Measurements from ENCODE around the gene RBM10. TPM values are rescaled to one million over a fixed set of nuclear protein-coding genes. Genes with fewer than 3 reads are reported as not detected.

RBM10 gene
- total and polyA plus RNA-seq, 2 experiments from 2014 or later = 26.4 to 29.2 TPM

GRCh38 chrX:47187106-47187677 is 42.2 kb downstream of the RBM10 start:
- no peaks in the 10 kb centered on the region for H3K27me3 ChIP-seq
- TF ChIP-seq EZH2phosphoT487 (IDR thresholded peaks at IDR 0.05; ENCODE audit: low read depth, severe bottlenecking, unreplicated experiment) (no peak), CTCF (IDR thresholded peaks at IDR 0.05; ENCODE audit: poor library complexity) (no peak), EZH2 (IDR thresholded peaks at IDR 0.05; ENCODE audit: borderline replicate concordance) (no peak)
- no peaks in the 10 kb centered on the region for H4K20me1 ChIP-seq (ENCODE audit: insufficient read depth, poor library complexity, severe bottlenecking)
- no peak for DNase-seq (ENCODE audit: low spot score)
- no peaks in the 10 kb centered on the region for H3K9me3 ChIP-seq (ENCODE audit: low read depth)
- H3K4me2 ChIP-seq = no peak overlapping the region
- H3K79me2 ChIP-seq = peaks cover 6% of the 10 kb centered on the region
- no peak overlapping the region for H2AFZ ChIP-seq
- no peak overlapping the region for H3K27ac ChIP-seq
- H3K9me2 ChIP-seq (replicated peaks; ENCODE audit: insufficient read depth) = no peaks in the 10 kb centered on the region
- no peaks in the 10 kb centered on the region for H3K36me3 ChIP-seq (replicated peaks; ENCODE audit: insufficient read depth, low read depth)
- peaks cover 6% of the 10 kb centered on the region for H3K4me1 ChIP-seq (ENCODE audit: insufficient read depth)
- 92% methylated on average over 4 of the region's 4 CpGs for WGBS (ENCODE audit: low lambda C conversion rate, missing lambda C conversion rate)
- H3K4me3 ChIP-seq = no peak overlapping the region

GRCh38 chrX:47189906-47190305 is 44.9 kb downstream of the RBM10 start:
- no peaks in the 10 kb centered on the region for H3K36me3 ChIP-seq (replicated peaks; ENCODE audit: insufficient read depth, low read depth)
- no peaks in the 10 kb centered on the region for H3K9me3 ChIP-seq (ENCODE audit: low read depth)
- peaks cover 2% of the 10 kb centered on the region for H4K20me1 ChIP-seq (ENCODE audit: insufficient read depth, poor library complexity, severe bottlenecking)
- no peak overlapping the region for H3K4me2 ChIP-seq
- DNase-seq (ENCODE audit: low spot score) = no peak
- TF ChIP-seq CTCF (IDR thresholded peaks at IDR 0.05; ENCODE audit: poor library complexity) (no peak), EZH2 (IDR thresholded peaks at IDR 0.05; ENCODE audit: borderline replicate concordance) (no peak), EZH2phosphoT487 (IDR thresholded peaks at IDR 0.05; ENCODE audit: low read depth, severe bottlenecking, unreplicated experiment) (no peak)
- H3K27ac ChIP-seq = no peak overlapping the region
- H3K27me3 ChIP-seq = no peaks in the 10 kb centered on the region
- H3K4me1 ChIP-seq (ENCODE audit: insufficient read depth) = peaks cover 11% of the 10 kb centered on the region
- H3K4me3 ChIP-seq = no peak overlapping the region
- H2AFZ ChIP-seq = no peak overlapping the region
- peaks cover 17% of the 10 kb centered on the region for H3K79me2 ChIP-seq
- WGBS (ENCODE audit: low lambda C conversion rate, missing lambda C conversion rate) = 85% methylated on average over 19 of the region's 19 CpGs
- H3K9me2 ChIP-seq (replicated peaks; ENCODE audit: insufficient read depth) = no peaks in the 10 kb centered on the region

GRCh38 chrX:47190445-47191269 is 45.6 kb downstream of the RBM10 start:
- peaks cover 9% of the 10 kb centered on the region for H4K20me1 ChIP-seq (ENCODE audit: insufficient read depth, poor library complexity, severe bottlenecking)
- no peaks in the 10 kb centered on the region for H3K9me3 ChIP-seq (ENCODE audit: low read depth)
- H3K9me2 ChIP-seq (replicated peaks; ENCODE audit: insufficient read depth) = no peaks in the 10 kb centered on the region
- peak overlapping the region; percentile 80 for H2AFZ ChIP-seq
- H3K36me3 ChIP-seq (replicated peaks; ENCODE audit: insufficient read depth, low read depth) = no peaks in the 10 kb centered on the region
- TF ChIP-seq EZH2phosphoT487 (IDR thresholded peaks at IDR 0.05; ENCODE audit: low read depth, severe bottlenecking, unreplicated experiment) = no peak
- TF ChIP-seq EZH2 (IDR thresholded peaks at IDR 0.05; ENCODE audit: borderline replicate concordance) = no peak
- TF ChIP-seq CTCF (IDR thresholded peaks at IDR 0.05; ENCODE audit: poor library complexity) = no peak
- peak overlapping the region; percentile 7 for H3K27ac ChIP-seq
- WGBS (ENCODE audit: low lambda C conversion rate, missing lambda C conversion rate) = 5% methylated on average over 33 of the region's 40 CpGs
- H3K27me3 ChIP-seq = no peaks in the 10 kb centered on the region
- DNase-seq (ENCODE audit: low spot score) = peak; percentile 96
- peak overlapping the region; percentile 86 for H3K4me2 ChIP-seq
- peaks cover 24% of the 10 kb centered on the region for H3K79me2 ChIP-seq
- peak overlapping the region; percentile 41 for H3K4me3 ChIP-seq
- H3K4me1 ChIP-seq (ENCODE audit: insufficient read depth) = peaks cover 19% of the 10 kb centered on the region

All from hepatocyte (in vitro differentiated cells).